GM21723 (cell line): ENCODE results near the gene MAGEA9.
"Not testable (repeated sequence)": the region's sequence is repeated elsewhere in the genome, so short reads cannot be mapped to it uniquely, and the experiment has no call there.

Experiments used
- ATAC-seq: cut with Tn5 transposase; IDR thresholded peaks from one replicate; pipeline ENCODE4 v1.9.1; 2021; ENCODE audit warnings: mild to moderate bottlenecking, moderate library complexity; ENCODE audit not compliant: unreplicated experiment

The MAGEA9 gene

GRCh38 chrX:149781727-149782126 lies at the start of gene MAGEA9:
MAGEA9 (plus strand) TSS chrX:149781930; CDS start chrX:149786211, 4,281 bp downstream.
- ATAC-seq: not testable (repeated sequence)

GRCh38 chrX:149742269-149742668 lies 39.5 kb upstream of the MAGEA9 start:
- not testable (repeated sequence) for ATAC-seq

GRCh38 chrX:149746390-149747007 lies 35.2 kb upstream of the MAGEA9 start:
- ATAC-seq: not testable (repeated sequence)

- no peak for ATAC-seq
These were observed 24.3 kb upstream of the MAGEA9 start for GRCh38 chrX:149757206-149758067.

- ATAC-seq: no peak
These were observed 23.5 kb upstream of the MAGEA9 start for GRCh38 chrX:149758068-149758714.

- ATAC-seq: not testable (repeated sequence)
These were observed 23.0 kb upstream of the MAGEA9 start for GRCh38 chrX:149758715-149759078.

GRCh38 chrX:149759824-149760223 lies 21.9 kb upstream of the MAGEA9 start:
- ATAC-seq: no peak

- no peak for ATAC-seq
These were observed 20.8 kb upstream of the MAGEA9 start for GRCh38 chrX:149760965-149761364.

- not testable (repeated sequence) for ATAC-seq
These were observed 19.7 kb upstream of the MAGEA9 start for GRCh38 chrX:149761858-149762674.

- no peak for ATAC-seq
These were observed 18.8 kb upstream of the MAGEA9 start for GRCh38 chrX:149762696-149763614.

GRCh38 chrX:149770344-149770743 lies 11.4 kb upstream of the MAGEA9 start:
- not testable (repeated sequence) for ATAC-seq

GRCh38 chrX:149773026-149773425 lies 8.7 kb upstream of the MAGEA9 start:
- ATAC-seq: not testable (repeated sequence)

GRCh38 chrX:149773768-149774167 lies 8.0 kb upstream of the MAGEA9 start, which contains the start of gene HSFX1:
HSFX1 (plus strand) TSS chrX:149774068; CDS start chrX:149774682, 614 bp downstream.
- not testable (repeated sequence) for ATAC-seq

- ATAC-seq: not testable (repeated sequence)
These were observed 3.7 kb upstream of the MAGEA9 start for GRCh38 chrX:149777999-149778398.

GRCh38 chrX:149795531-149795930 lies 13.8 kb downstream of the MAGEA9 start:
- peak; percentile 99 for ATAC-seq

- no peak for ATAC-seq
These were observed 17.5 kb downstream of the MAGEA9 start for GRCh38 chrX:149799095-149799714.

- no peak for ATAC-seq
These were observed 18.2 kb downstream of the MAGEA9 start for GRCh38 chrX:149799938-149800337.

GRCh38 chrX:149803458-149804062 lies 21.8 kb downstream of the MAGEA9 start:
- ATAC-seq: no peak

GRCh38 chrX:149804102-149804501 lies 22.4 kb downstream of the MAGEA9 start:
- ATAC-seq: no peak
